ENCODE data around the gene PYGO1. TPM values are rescaled to one million over a fixed set of nuclear protein-coding genes. Genes with fewer than 3 reads are reported as not detected.

Gene PYGO1
- total RNA-seq, 6 donors from 2014 or later = 1.8 to 11.5 (median 7.5) TPM

GRCh38 chr15:55590788-55591187 is 2.6 kb upstream of the PYGO1 start:
- WGBS, 2 donors = 75 to 82% methylated on average over 3 of the region's 3 CpGs
- Histone ChIP-seq H3K9me3 (no peaks in the 10 kb centered on the region), H3K27me3 (peaks cover 0 to 17% (median 5%) of the 10 kb centered on the region in 4 donors), H3K36me3 (no peaks in the 10 kb centered on the region), H3K4me1 (peaks cover 3 to 18% (median 5%) of the 10 kb centered on the region in 4 donors), H3K27ac (no peak overlapping the region), H3K4me3 (no peak overlapping the region)
- ATAC-seq (ENCODE audit: low FRiP score in 2 of 2) (no peak), DNase-seq (no peak)
- TF ChIP-seq POLR2AphosphoS5 (IDR thresholded peaks at IDR 0.05) (no peak), CTCF (IDR thresholded peaks at IDR 0.05) (no peak), EP300 (IDR thresholded peaks at IDR 0.05) (no peak), POLR2A (IDR thresholded peaks at IDR 0.05) (no peak)

GRCh38 chr15:55589287-55589686 is 1.1 kb upstream of the PYGO1 start:
- Histone ChIP-seq H3K27me3 (peaks cover 0 to 17% (median 5%) of the 10 kb centered on the region in 4 donors), H3K36me3 (no peaks in the 10 kb centered on the region), H3K9me3 (no peaks in the 10 kb centered on the region), H3K27ac (no peak overlapping the region), H3K4me1 (peaks cover 3 to 18% (median 5%) of the 10 kb centered on the region in 4 donors), H3K4me3 (peak overlapping the region in 1 of 4 donors; percentile 64)
- TF ChIP-seq POLR2A (IDR thresholded peaks at IDR 0.05) (no peak), POLR2AphosphoS5 (IDR thresholded peaks at IDR 0.05) (no peak), CTCF (IDR thresholded peaks at IDR 0.05) (no peak), EP300 (IDR thresholded peaks at IDR 0.05) (no peak)
- DNase-seq (no peak), ATAC-seq (ENCODE audit: low FRiP score in 2 of 2) (no peak)
- WGBS, 2 donors = 78 to 97% methylated on average over 10 of the region's 10 CpGs

GRCh38 chr15:55588815-55589115 is 620 bp upstream of the PYGO1 start:
- ATAC-seq (ENCODE audit: low FRiP score in 2 of 2) = peak in 1 of 2 donors; percentile 3
- no peak for DNase-seq
- WGBS, 2 donors = 9 to 20% methylated on average over 14 to 19 of the region's 19 CpGs

GRCh38 chr15:55587321-55588069 is 650 bp downstream of the PYGO1 start:
- peak overlapping the region; percentile 22 to 69 (median 65) for H3K4me3 ChIP-seq
- peaks cover 0 to 17% (median 5%) of the 10 kb centered on the region in 4 donors for H3K27me3 ChIP-seq
- DNase-seq (peak in 1 of 2 donors; percentile 87), ATAC-seq (ENCODE audit: low FRiP score in 2 of 2) (peak; percentile 31 to 67)
- H3K36me3 ChIP-seq = no peaks in the 10 kb centered on the region
- peak overlapping the region; percentile 64 to 89 (median 75) for H3K27ac ChIP-seq
- WGBS, 2 donors = 6 to 31% methylated on average over 9 to 56 of the region's 65 CpGs
- TF ChIP-seq CTCF (IDR thresholded peaks at IDR 0.05) (no peak), EP300 (IDR thresholded peaks at IDR 0.05) (no peak), POLR2A (IDR thresholded peaks at IDR 0.05) (no peak), POLR2AphosphoS5 (IDR thresholded peaks at IDR 0.05) (no peak)
- H3K9me3 ChIP-seq = no peaks in the 10 kb centered on the region
- peaks cover 3 to 18% (median 5%) of the 10 kb centered on the region in 4 donors for H3K4me1 ChIP-seq

More at GRCh38 chr15:55588815-55589115, 620 bp upstream of the PYGO1 start:
- H3K27me3 ChIP-seq = peaks cover 0 to 17% (median 5%) of the 10 kb centered on the region in 4 donors
- H3K4me1 ChIP-seq = peaks cover 3 to 18% (median 5%) of the 10 kb centered on the region in 4 donors
- no peaks in the 10 kb centered on the region for H3K9me3 ChIP-seq
- peak overlapping the region in 3 of 4 donors; percentile 34 to 89 (median 51) for H3K27ac ChIP-seq
- H3K36me3 ChIP-seq = no peaks in the 10 kb centered on the region
- TF ChIP-seq POLR2AphosphoS5 (IDR thresholded peaks at IDR 0.05) (no peak), CTCF (IDR thresholded peaks at IDR 0.05) (no peak), EP300 (IDR thresholded peaks at IDR 0.05) (no peak)
- peak overlapping the region; percentile 22 to 69 (median 65) for H3K4me3 ChIP-seq
